Measurements from ENCODE around the gene SNRK. TPM values are rescaled to one million over a fixed set of nuclear protein-coding genes. Genes with fewer than 3 reads are reported as not detected.

Gene SNRK
- total and polyA plus RNA-seq, 9 of the 15 experiments (the other 6 are each of a cell fraction or from before 2014, with no cell fraction given) = 1.7 to 12.3 (median 7.3) TPM

GRCh38 chr3:43248973-43249372 lies 37.4 kb upstream of the SNRK start:
- Histone ChIP-seq H3K9me1 (ENCODE audit: control insufficient read depth, insufficient read depth, low read length) (no peaks in the 10 kb centered on the region), H3K4me3 (no peak overlapping the region), H3K36me3 (ENCODE audit: control insufficient read depth, insufficient read depth, low read length) (no peaks in the 10 kb centered on the region), H3K27me3 (ENCODE audit: control insufficient read depth in 2 of 2, insufficient read depth in 2 of 2, low read length in 2 of 2) (peaks cover 0 to 11% of the 10 kb centered on the region in 2 experiments; a peak in 2 of 5 replicates), H3K9ac (ENCODE audit: insufficient read depth in 1 of 2, low read depth in 2 of 2, low read length in 2 of 2) (no peak overlapping the region), H3K79me2 (ENCODE audit: control insufficient read depth, insufficient read depth, low read length) (no peaks in the 10 kb centered on the region), H3K27ac (ENCODE audit: extremely low read depth, low read depth, low read length) (no peak overlapping the region), H4K20me1 (replicated peaks; ENCODE audit: control insufficient read depth, insufficient read depth, low read length) (no peaks in the 10 kb centered on the region), H3K4me1 (replicated peaks in 1 of 2; ENCODE audit: control insufficient read depth in 2 of 2, insufficient read depth in 2 of 2, low read length in 2 of 2) (0 out of 5 replicates have a peak, but pooled peaks cover 0 to 6% of the 10 kb centered on the region in 2 experiments), H2AFZ (ENCODE audit: low read depth, low read length) (no peak overlapping the region), H3K9me3 (replicated peaks; ENCODE audit: control insufficient read depth, insufficient read depth, low read depth, low read length) (no peaks in the 10 kb centered on the region), H3K4me2 (ENCODE audit: insufficient read depth, low read length) (no peak overlapping the region)
- intact Hi-C loops (cut with micrococcal nuclease) (no loop called here), in situ Hi-C loops (cut with MboI) (no loop called here)
- DNase-seq (ENCODE audit: extremely low read depth in 1 of 4, low spot score in 3 of 4) (no peak), ATAC-seq (no peak), FAIRE-seq (no peak)
- TF ChIP-seq RBM22 (IDR thresholded peaks at IDR 0.05; ENCODE audit: low read depth, low read length, poor library complexity, severe bottlenecking) (no peak), SLC30A9 (CRISPR knock-in tag; IDR thresholded peaks at IDR 0.05) (no peak), CREBBP (IDR thresholded peaks at IDR 0.05; ENCODE audit: low read depth, low read length) (no peak), HBP1 (CRISPR knock-in tag; IDR thresholded peaks at IDR 0.05) (no peak), POLR2H (tag; IDR thresholded peaks at IDR 0.05; ENCODE audit: low read depth) (no peak), ZFP36 (IDR thresholded peaks at IDR 0.05; ENCODE audit: low read depth, low read length, partially characterized antibody) (no peak)
- TF ChIP-seq, protein P1, sequence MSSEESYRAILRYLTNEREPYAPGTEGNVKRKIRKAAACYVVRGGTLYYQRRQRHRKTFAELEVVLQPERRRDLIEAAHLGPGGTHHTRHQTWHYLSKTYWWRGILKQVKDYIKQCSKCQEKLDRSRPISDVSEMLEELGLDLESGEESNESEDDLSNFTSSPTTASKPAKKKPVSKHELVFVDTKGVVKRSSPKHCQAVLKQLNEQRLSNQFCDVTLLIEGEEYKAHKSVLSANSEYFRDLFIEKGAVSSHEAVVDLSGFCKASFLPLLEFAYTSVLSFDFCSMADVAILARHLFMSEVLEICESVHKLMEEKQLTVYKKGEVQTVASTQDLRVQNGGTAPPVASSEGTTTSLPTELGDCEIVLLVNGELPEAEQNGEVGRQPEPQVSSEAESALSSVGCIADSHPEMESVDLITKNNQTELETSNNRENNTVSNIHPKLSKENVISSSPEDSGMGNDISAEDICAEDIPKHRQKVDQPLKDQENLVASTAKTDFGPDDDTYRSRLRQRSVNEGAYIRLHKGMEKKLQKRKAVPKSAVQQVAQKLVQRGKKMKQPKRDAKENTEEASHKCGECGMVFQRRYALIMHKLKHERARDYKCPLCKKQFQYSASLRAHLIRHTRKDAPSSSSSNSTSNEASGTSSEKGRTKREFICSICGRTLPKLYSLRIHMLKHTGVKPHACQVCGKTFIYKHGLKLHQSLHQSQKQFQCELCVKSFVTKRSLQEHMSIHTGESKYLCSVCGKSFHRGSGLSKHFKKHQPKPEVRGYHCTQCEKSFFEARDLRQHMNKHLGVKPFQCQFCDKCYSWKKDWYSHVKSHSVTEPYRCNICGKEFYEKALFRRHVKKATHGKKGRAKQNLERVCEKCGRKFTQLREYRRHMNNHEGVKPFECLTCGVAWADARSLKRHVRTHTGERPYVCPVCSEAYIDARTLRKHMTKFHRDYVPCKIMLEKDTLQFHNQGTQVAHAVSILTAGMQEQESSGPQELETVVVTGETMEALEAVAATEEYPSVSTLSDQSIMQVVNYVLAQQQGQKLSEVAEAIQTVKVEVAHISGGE (CRISPR knock-in tag; IDR thresholded peaks at IDR 0.05) = no peak
- BruUV-seq (replicated peaks) = no TSS peak
- WGBS (ENCODE audit: insufficient coverage, low coverage, missing lambda C conversion rate) = 0% methylated on average over 2 of the region's 2 CpGs
- POLR2A ChIA-PET = no interaction called here
- CTCF ChIA-PET (ENCODE audit: low intra/inter-chr PET ratio) = no interaction called here

All from K562 (cell line).